ENCODE measurements around the gene NKX2-2.
A peak's percentile ranks its signal among the peaks of the same experiment; 100 is the strongest.

NKX2-2 gene

GRCh38 chr20:21511850-21512633 is 1.8 kb downstream of the NKX2-2 start:
- Histone ChIP-seq H3K4me2 (peak overlapping the region in 3 of 11 experiments; percentile 3 to 84 (median 24); a peak in 2 of 22 replicates), H3K4me1 (peaks cover 10 to 44% (median 19%) of the 10 kb centered on the region in 10 experiments; a peak in 19 of 20 replicates), H3K27me3 (peaks cover 99 to 100% (median 100%) of the 10 kb centered on the region in 11 experiments), H3K27ac (no peak overlapping the region), H3K4me3 (peak overlapping the region in 2 of 10 experiments; percentile 1 to 3; a peak in 2 of 20 replicates), H3K9ac (no peak overlapping the region), H4K20me1 (peaks cover 0 to 69% (median 49%) of the 10 kb centered on the region in 11 experiments; a peak in 16 of 22 replicates), H3K36me3 (no peaks in the 10 kb centered on the region), H3K9me3 (replicated peaks in 1 of 11) (peaks cover 31 to 70% (median 42%) of the 10 kb centered on the region in 11 experiments)
- TF ChIP-seq Cebpa-rat (IDR thresholded peaks at IDR 0.05): no peak

- no peak for TF ChIP-seq Cebpa-rat (IDR thresholded peaks at IDR 0.05)
- H3K4me2 ChIP-seq: peak overlapping the region in 3 of 11 experiments; percentile 3 to 84 (median 24); a peak in 2 of 22 replicates
Measured at GRCh38 chr20:21511485-21511849, 2.4 kb downstream of the NKX2-2 start.

GRCh38 chr20:21510414-21511384 is 3.2 kb downstream of the NKX2-2 start:
- Histone ChIP-seq H3K9me3 (replicated peaks in 1 of 11) (peaks cover 30 to 68% (median 49%) of the 10 kb centered on the region in 11 experiments), H3K4me3 (peak overlapping the region; percentile 42 to 68 (median 56)), H3K4me2 (peak overlapping the region; percentile 75 to 90 (median 85)), H3K27ac (no peak overlapping the region), H3K36me3 (no peaks in the 10 kb centered on the region), H4K20me1 (peaks cover 0 to 75% (median 48%) of the 10 kb centered on the region in 11 experiments; a peak in 16 of 22 replicates), H3K9ac (peak overlapping the region in 7 of 11 experiments; percentile 26 to 66 (median 38); a peak in 7 of 22 replicates), H3K27me3 (peaks cover 99 to 100% (median 100%) of the 10 kb centered on the region in 11 experiments), H3K4me1 (peaks cover 14 to 54% (median 26%) of the 10 kb centered on the region in 10 experiments; a peak in 19 of 20 replicates)
- no peak for TF ChIP-seq Cebpa-rat (IDR thresholded peaks at IDR 0.05)

More at GRCh38 chr20:21511485-21511849, 2.4 kb downstream of the NKX2-2 start:
- Histone ChIP-seq H3K27ac (no peak overlapping the region), H3K36me3 (no peaks in the 10 kb centered on the region), H3K4me1 (peaks cover 10 to 47% (median 19%) of the 10 kb centered on the region in 10 experiments; a peak in 19 of 20 replicates), H3K9ac (no peak overlapping the region), H3K4me3 (0 out of 20 replicates have a peak overlapping the region, but pooled peaks of 1 of the 10 experiments have one; percentile 1), H3K9me3 (replicated peaks in 1 of 11) (peaks cover 31 to 66% (median 45%) of the 10 kb centered on the region in 11 experiments), H4K20me1 (peaks cover 0 to 69% (median 44%) of the 10 kb centered on the region in 11 experiments; a peak in 16 of 22 replicates), H3K27me3 (peaks cover 99 to 100% (median 100%) of the 10 kb centered on the region in 11 experiments)

GRCh38 chr20:21509597-21510371 is 4.1 kb downstream of the NKX2-2 start:
- TF ChIP-seq Cebpa-rat (IDR thresholded peaks at IDR 0.05): no peak
- peak overlapping the region in 4 of 11 experiments; percentile 28 to 66 (median 36); a peak in 3 of 22 replicates for H3K9ac ChIP-seq
- H3K4me3 ChIP-seq: peak overlapping the region; percentile 42 to 68 (median 56)
- H3K27me3 ChIP-seq: peaks cover 99 to 100% (median 100%) of the 10 kb centered on the region in 11 experiments
- H4K20me1 ChIP-seq: peaks cover 0 to 80% (median 52%) of the 10 kb centered on the region in 11 experiments; a peak in 16 of 22 replicates
- peak overlapping the region; percentile 75 to 90 (median 85) for H3K4me2 ChIP-seq
- peaks cover 24 to 62% (median 45%) of the 10 kb centered on the region in 11 experiments for H3K9me3 ChIP-seq (replicated peaks in 1 of 11)
- H3K36me3 ChIP-seq: no peaks in the 10 kb centered on the region
- peaks cover 18 to 62% (median 30%) of the 10 kb centered on the region in 10 experiments; a peak in 19 of 20 replicates for H3K4me1 ChIP-seq
- no peak overlapping the region for H3K27ac ChIP-seq

GRCh38 chr20:21509079-21509596 is 4.7 kb downstream of the NKX2-2 start:
- peak overlapping the region in 10 of 11 experiments; percentile 75 to 90 (median 84); a peak in 15 of 22 replicates for H3K4me2 ChIP-seq
- peak in 4 of 11 experiments; percentile 13 to 63 (median 28); a peak in 4 of 22 replicates for TF ChIP-seq Cebpa-rat (IDR thresholded peaks at IDR 0.05)
- peak overlapping the region in 4 of 10 experiments; percentile 55 to 68 (median 59); a peak in 4 of 20 replicates for H3K4me3 ChIP-seq
- H4K20me1 ChIP-seq: peaks cover 0 to 80% (median 52%) of the 10 kb centered on the region in 11 experiments; a peak in 16 of 22 replicates
- peaks cover 18 to 62% (median 30%) of the 10 kb centered on the region in 10 experiments; a peak in 19 of 20 replicates for H3K4me1 ChIP-seq
- H3K9me3 ChIP-seq (replicated peaks in 1 of 11): peaks cover 22 to 57% (median 43%) of the 10 kb centered on the region in 11 experiments
- H3K9ac ChIP-seq: no peak overlapping the region
- H3K27me3 ChIP-seq: peaks cover 97 to 100% (median 100%) of the 10 kb centered on the region in 11 experiments
- no peak overlapping the region for H3K27ac ChIP-seq
- no peaks in the 10 kb centered on the region for H3K36me3 ChIP-seq

GRCh38 chr20:21508230-21509078 is 5.4 kb downstream of the NKX2-2 start:
- Histone ChIP-seq H3K4me1 (peaks cover 23 to 65% (median 36%) of the 10 kb centered on the region in 10 experiments), H3K4me3 (peak overlapping the region in 1 of 10 experiments; percentile 20; a peak in 2 of 20 replicates), H3K27ac (no peak overlapping the region), H3K9ac (no peak overlapping the region), H3K36me3 (no peaks in the 10 kb centered on the region), H3K9me3 (replicated peaks in 1 of 11) (peaks cover 17 to 51% (median 38%) of the 10 kb centered on the region in 11 experiments), H3K4me2 (0 out of 22 replicates have a peak overlapping the region, but pooled peaks of 1 of the 11 experiments have one; percentile 90), H4K20me1 (peaks cover 0 to 80% (median 53%) of the 10 kb centered on the region in 11 experiments; a peak in 16 of 22 replicates), H3K27me3 (peaks cover 90 to 96% (median 94%) of the 10 kb centered on the region in 11 experiments)
- TF ChIP-seq Cebpa-rat (IDR thresholded peaks at IDR 0.05): no peak

All from BLaER1 treated with 17β-estradiol and CSF1 and Interleukin-3, amounts not matched to agents 10 nM and 100 nM (cell line).